Mucosa of descending colon (tissue), 3 donors: ENCODE results near the gene PIR. TPM values are rescaled to one million over a fixed set of nuclear protein-coding genes. Genes with fewer than 3 reads are reported as not detected.
A peak's percentile ranks its signal among the peaks of the same experiment; 100 is the strongest.

Experiments
- ATAC-seq: fragments of 200-7000 bp; cut with Tn5 transposase; one replicate; pipeline ENCODE4 v1.9.1; 2020; ENCODE audit warnings: mild to moderate bottlenecking, moderate library complexity
- DNase-seq, 3 donors: peaks; one replicate each; pipeline ENCODE4 v3.0.0-alpha.2; 2020
- H3K36me3 ChIP-seq: fragments of 200-600 bp; one replicate; pipeline ENCODE4 v1.8.0; 2021; ENCODE audit warnings: low read depth, mild to moderate bottlenecking
- H3K4me1 ChIP-seq: fragments of 200-600 bp; one replicate; pipeline ENCODE4 v1.8.0; 2021; ENCODE audit warnings: low read depth, mild to moderate bottlenecking
- H3K4me3 ChIP-seq: fragments of 200-600 bp; one replicate; pipeline ENCODE4 v1.8.0; 2021; ENCODE audit warnings: mild to moderate bottlenecking
- H3K9me3 ChIP-seq: fragments of 200-600 bp; one replicate; pipeline ENCODE4 v1.8.0; 2021; ENCODE audit warnings: mild to moderate bottlenecking
- intact Hi-C, 2 donors: fragments of 100-400 bp; cut with DNase I in 1 of 2; cut with micrococcal nuclease in 1 of 2; formaldehyde crosslinking; loops; one replicate each; pipeline versions ENCODE4 v1.11.0 to v1.11.1; 2022; cut with DNase I, micrococcal nuclease
- total RNA-seq, 3 donors: library from RNA; stranded (reverse); fragmentation: NEBNext Ultra II Directional in 2 of 3; extraction: Animal tissue kit (Norgen Biotek cat#: 25700) in 2 of 3; gene quantifications; one replicate each; pipeline versions ENCODE4 v1.2.1 to v1.2.4, GENCODE V29; 2021 to 2023
- TF ChIP-seq, protein P1 (sequence below): fragments of 200-600 bp; IDR thresholded peaks from one replicate; pipeline ENCODE4 v1.8.0; 2022; ENCODE audit warnings: antibody characterized with exemption, mild to moderate bottlenecking
- donor health status: DM: no; HTN: no; CAD: no; lungs with moderate emphysema.
- donor health status: DM: no; HTN: no; CAD: no.
- donor health status: DM: no; HTN: yes; CAD: no.

PIR gene
- total RNA-seq, 3 donors from 2014 or later: 6.0 to 9.7 (median 8.4) TPM

DNA sequence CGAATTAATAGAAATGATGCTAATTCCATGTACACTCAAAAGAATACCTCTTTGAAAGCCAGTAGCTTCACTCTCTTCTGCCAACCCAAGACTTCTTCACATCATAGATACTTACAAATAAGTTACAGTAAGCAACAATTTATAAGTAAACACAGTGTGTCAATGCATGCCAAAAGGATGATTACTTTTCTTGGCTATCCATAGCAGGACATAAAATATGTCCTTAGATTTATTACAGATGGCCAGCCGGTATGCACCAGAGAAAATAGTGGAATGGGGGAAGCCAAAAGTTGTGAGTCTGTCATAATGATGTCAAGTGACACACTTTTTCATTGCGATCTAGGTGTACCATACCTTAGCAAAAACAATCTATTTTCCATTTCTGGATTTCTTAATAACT, 6.8 kb upstream of the PIR start:
- Histone ChIP-seq H3K4me1 (no peaks in the 10 kb centered on the region), H3K9me3 (no peaks in the 10 kb centered on the region), H3K36me3 (no peaks in the 10 kb centered on the region), H3K4me3 (no peak overlapping the region)
- ATAC-seq (no peak), DNase-seq (no peak)
- intact Hi-C loops: loop anchor here in 1 of 2 donors (5.0 kb wide), 1 partner anchor 67 kb away; no protein-coding TSS in a partner anchor
- TF ChIP-seq, protein P1, sequence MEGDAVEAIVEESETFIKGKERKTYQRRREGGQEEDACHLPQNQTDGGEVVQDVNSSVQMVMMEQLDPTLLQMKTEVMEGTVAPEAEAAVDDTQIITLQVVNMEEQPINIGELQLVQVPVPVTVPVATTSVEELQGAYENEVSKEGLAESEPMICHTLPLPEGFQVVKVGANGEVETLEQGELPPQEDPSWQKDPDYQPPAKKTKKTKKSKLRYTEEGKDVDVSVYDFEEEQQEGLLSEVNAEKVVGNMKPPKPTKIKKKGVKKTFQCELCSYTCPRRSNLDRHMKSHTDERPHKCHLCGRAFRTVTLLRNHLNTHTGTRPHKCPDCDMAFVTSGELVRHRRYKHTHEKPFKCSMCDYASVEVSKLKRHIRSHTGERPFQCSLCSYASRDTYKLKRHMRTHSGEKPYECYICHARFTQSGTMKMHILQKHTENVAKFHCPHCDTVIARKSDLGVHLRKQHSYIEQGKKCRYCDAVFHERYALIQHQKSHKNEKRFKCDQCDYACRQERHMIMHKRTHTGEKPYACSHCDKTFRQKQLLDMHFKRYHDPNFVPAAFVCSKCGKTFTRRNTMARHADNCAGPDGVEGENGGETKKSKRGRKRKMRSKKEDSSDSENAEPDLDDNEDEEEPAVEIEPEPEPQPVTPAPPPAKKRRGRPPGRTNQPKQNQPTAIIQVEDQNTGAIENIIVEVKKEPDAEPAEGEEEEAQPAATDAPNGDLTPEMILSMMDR: no peak

DNA sequence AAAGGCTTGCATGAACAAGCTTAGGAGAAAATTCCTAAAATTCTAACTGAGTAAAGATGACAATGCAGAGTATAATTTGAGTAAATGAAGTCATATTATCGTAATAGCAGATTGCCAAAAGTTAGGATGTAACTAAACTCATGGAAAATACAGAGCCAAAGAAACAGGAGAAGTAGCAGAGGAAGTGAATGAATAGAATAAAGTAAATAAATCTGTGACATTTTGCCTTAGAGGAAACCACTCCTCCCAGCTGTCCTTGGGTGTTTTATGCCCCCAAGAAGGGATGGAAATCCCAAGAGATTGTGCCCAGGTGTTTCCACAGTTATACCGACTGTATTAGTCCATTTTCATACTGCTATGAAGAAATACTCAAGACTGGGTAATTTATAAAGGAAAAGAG, 5.6 kb upstream of the PIR start:
- TF ChIP-seq, protein P1: no peak
- ATAC-seq (no peak), DNase-seq (no peak)
- Histone ChIP-seq H3K9me3 (no peaks in the 10 kb centered on the region), H3K4me3 (no peak overlapping the region), H3K36me3 (no peaks in the 10 kb centered on the region), H3K4me1 (no peaks in the 10 kb centered on the region)
- intact Hi-C loops: loop anchor here in 1 of 2 donors (5.0 kb wide), 1 partner anchor 69 kb away; no protein-coding TSS in a partner anchor

DNA sequence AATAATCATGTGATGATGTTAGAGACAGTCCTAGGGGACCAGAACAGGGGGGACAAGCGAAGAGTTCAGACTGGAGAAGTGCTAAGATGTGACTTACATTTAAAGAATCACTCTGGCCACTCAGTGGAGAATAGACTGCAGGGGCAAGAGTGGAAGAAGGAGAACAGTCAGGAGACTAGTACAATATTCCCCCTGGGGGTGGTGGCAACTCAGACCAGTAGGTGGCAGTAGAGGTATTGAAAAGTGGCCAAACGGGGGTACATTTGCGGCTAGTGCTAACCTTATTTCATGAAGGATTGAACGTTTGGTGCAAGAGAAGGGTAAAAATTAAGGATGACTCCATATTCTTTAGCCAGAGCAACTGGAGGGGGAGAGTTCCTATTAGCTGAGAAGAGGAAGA, 4.7 kb upstream of the PIR start:
- Histone ChIP-seq H3K4me3 (no peak overlapping the region), H3K4me1 (no peaks in the 10 kb centered on the region), H3K9me3 (no peaks in the 10 kb centered on the region), H3K36me3 (no peaks in the 10 kb centered on the region)
- TF ChIP-seq, protein P1: no peak
- DNase-seq (peak in 2 of 3 donors; percentile 45 to 74), ATAC-seq (peak; percentile 45)
- intact Hi-C loops: loop anchor here in 1 of 2 donors (5.0 kb wide), 1 partner anchor 69 kb away; no protein-coding TSS in a partner anchor

DNA sequence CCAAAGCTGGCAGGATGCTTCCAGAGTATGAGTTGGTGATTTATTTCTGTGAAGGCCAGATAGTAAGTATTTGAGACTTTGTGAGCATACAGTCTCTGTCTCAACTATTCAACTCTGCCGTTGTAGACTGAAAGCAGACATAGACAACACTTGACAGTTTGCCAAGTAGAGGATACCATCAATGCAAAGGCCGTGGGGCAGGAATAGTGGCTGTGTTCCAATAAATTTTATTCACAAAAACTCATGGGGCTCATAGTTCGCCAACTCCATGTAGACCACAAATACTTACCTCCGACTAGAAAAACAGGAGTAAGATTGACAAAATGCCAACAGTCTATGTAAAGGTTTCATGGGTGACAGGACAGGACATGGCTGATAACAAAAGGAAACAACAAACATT, 3.7 kb upstream of the PIR start:
- TF ChIP-seq, protein P1: no peak
- H3K36me3 ChIP-seq: no peaks in the 10 kb centered on the region
- H3K9me3 ChIP-seq: no peaks in the 10 kb centered on the region
- H3K4me3 ChIP-seq: no peak overlapping the region
- intact Hi-C loops: loop anchor here in 1 of 2 donors (5.0 kb wide), 1 partner anchor 70 kb away; no protein-coding TSS in a partner anchor
- no peak for DNase-seq
- H3K4me1 ChIP-seq: no peaks in the 10 kb centered on the region
- no peak for ATAC-seq

DNA sequence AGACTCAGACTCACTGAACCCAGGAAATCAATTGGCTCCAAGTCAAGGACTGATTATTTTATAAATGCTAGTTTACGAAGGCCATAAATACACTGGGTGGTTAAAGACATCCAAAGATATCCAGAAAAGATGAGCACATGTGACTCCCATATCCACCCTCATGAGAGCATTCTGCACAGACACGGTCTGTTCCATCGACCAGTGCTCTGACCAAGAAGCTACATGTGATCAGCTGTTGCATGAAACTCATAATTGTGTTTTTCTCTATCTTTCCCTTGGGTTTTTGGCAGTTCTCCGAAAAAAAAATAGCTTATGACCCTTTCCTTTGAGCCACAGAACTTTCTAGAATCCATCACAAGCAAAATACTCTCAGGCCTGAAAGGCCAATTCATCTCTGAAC, 2.7 kb upstream of the PIR start:
- intact Hi-C loops: loop anchor here in 1 of 2 donors (5.0 kb wide), 1 partner anchor 72 kb away; no protein-coding TSS in a partner anchor
- ATAC-seq (no peak), DNase-seq (no peak)
- Histone ChIP-seq H3K4me1 (no peaks in the 10 kb centered on the region), H3K4me3 (no peak overlapping the region), H3K9me3 (no peaks in the 10 kb centered on the region), H3K36me3 (no peaks in the 10 kb centered on the region)
- TF ChIP-seq, protein P1: no peak

DNA sequence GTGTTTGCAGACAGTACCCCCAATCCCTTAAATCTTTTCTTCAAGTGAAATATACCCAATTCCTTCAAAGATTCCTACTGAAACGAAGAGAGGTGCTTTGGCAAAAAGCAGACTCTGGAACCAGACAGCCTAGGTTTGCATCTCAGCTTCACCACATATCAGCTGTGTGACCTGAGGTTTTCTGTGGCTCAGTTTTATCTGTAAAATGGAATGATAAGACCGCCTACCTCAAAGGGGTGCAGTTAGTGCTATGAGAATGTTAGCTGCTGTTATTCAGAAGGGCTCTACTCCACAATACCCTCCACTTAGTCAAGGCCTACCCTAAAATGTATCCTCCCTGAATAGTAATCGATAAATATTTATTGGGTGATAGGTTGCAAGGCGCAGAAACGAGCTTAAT, 664 bp downstream of the PIR start:
- H3K36me3 ChIP-seq: no peaks in the 10 kb centered on the region
- no peaks in the 10 kb centered on the region for H3K4me1 ChIP-seq
- DNase-seq (no peak), ATAC-seq (no peak)
- no peaks in the 10 kb centered on the region for H3K9me3 ChIP-seq
- intact Hi-C loops: no loop called here
- TF ChIP-seq, protein P1: no peak
- no peak overlapping the region for H3K4me3 ChIP-seq
